NOMO-1 (cell line): Measurements from ENCODE around the gene RIC8B.

Source experiments
- DNase-seq, 2 experiments: peaks; one replicate each; lab custom pipeline; 2025; ENCODE audit not compliant: unreplicated experiment in 2 of 2; lab: John Stamatoyannopoulos, UW

The RIC8B gene

GRCh38 chr12:106926657-106927056, 152.2 kb downstream of the RIC8B start:
- DNase-seq: no peak

GRCh38 chr12:106934277-106934676, 159.8 kb downstream of the RIC8B start:
- no peak for DNase-seq
